ENCODE results near the gene PXDN.

- TF ChIP-seq CTCF (conservative IDR thresholded peaks at IDR 0.05 in 1 of 2, IDR thresholded peaks at IDR 0.05 in 1 of 2; ENCODE audit: extremely low read depth in 1 of 2, insufficient read depth in 1 of 2, low read depth in 1 of 2, low read length in 2 of 2): no peak
- TF ChIP-seq EZH2 (IDR thresholded peaks at IDR 0.05; ENCODE audit: borderline replicate concordance, low read length): no peak
Observed at GRCh38 chr2:1671916-1672315, 72.4 kb downstream of the PXDN start.

Data from mammary epithelial cell (primary cell).